Measurements from ENCODE around the gene ALDH1A2. TPM values are rescaled to one million over a fixed set of nuclear protein-coding genes. Genes with fewer than 3 reads are reported as not detected.
"Not testable (repeated sequence)": the region's sequence is repeated elsewhere in the genome, so short reads cannot be mapped to it uniquely, and the experiment has no call there.

The ALDH1A2 gene
- total RNA-seq, 1 donor from 2014 or later = 14.0 TPM

DNA sequence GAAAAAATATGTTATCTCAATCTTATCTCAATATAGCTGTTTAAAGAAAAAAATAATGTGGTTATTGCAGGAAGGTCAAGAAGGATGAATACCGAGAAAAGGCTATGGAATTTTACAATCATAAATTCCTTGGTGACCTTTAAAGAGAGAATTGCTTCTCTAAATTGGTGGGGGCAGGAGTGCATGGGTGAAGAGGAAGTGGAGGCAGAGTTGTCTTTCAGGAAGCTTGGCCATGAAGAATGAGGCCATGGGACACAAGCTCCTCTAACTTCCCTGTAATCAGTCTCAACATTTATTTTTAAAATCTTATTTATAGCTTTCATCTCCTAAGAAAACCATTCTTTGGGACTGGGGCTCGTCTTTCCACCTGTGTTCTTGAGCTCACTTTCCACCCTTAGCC lies 22.4 kb upstream of the ALDH1A2 start:
- H3K4me3 ChIP-seq = no peak overlapping the region
- TF ChIP-seq, protein P1, sequence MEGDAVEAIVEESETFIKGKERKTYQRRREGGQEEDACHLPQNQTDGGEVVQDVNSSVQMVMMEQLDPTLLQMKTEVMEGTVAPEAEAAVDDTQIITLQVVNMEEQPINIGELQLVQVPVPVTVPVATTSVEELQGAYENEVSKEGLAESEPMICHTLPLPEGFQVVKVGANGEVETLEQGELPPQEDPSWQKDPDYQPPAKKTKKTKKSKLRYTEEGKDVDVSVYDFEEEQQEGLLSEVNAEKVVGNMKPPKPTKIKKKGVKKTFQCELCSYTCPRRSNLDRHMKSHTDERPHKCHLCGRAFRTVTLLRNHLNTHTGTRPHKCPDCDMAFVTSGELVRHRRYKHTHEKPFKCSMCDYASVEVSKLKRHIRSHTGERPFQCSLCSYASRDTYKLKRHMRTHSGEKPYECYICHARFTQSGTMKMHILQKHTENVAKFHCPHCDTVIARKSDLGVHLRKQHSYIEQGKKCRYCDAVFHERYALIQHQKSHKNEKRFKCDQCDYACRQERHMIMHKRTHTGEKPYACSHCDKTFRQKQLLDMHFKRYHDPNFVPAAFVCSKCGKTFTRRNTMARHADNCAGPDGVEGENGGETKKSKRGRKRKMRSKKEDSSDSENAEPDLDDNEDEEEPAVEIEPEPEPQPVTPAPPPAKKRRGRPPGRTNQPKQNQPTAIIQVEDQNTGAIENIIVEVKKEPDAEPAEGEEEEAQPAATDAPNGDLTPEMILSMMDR (IDR thresholded peaks at IDR 0.05; ENCODE audit: borderline replicate concordance) = no peak
- peaks cover 4% of the 10 kb centered on the region for H3K27me3 ChIP-seq (ENCODE audit: low read depth)
- H3K27ac ChIP-seq (replicated peaks) = no peak overlapping the region
- no peaks in the 10 kb centered on the region for H3K36me3 ChIP-seq
- H3K9me3 ChIP-seq (replicated peaks) = no peaks in the 10 kb centered on the region
- no peaks in the 10 kb centered on the region for H3K4me1 ChIP-seq
- DNase-seq = no peak
- intact Hi-C loops (cut with micrococcal nuclease) = loop anchor here (5.0 kb wide), 1 partner anchor 201 kb away; no protein-coding TSS in a partner anchor

DNA sequence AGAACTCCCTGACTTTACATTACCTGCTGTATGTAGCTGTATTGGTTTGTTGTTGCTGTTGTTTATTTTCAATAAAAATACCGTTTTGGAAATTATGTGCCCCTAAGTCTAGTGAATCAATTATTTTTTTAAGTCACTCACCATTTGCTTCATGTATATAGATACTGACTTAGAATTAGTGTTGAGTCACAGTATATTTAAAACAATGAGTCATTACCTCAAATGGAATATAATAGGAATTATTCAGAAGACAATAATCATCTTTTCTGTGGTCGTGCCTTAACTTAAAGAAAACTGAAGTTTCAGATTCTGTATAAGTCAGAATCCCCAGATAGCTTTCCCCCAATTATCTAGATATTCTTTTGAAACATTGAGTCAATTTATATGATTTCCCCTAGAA lies 21.0 kb upstream of the ALDH1A2 start:
- Histone ChIP-seq H3K4me3 (no peak overlapping the region), H3K4me1 (no peaks in the 10 kb centered on the region), H3K9me3 (replicated peaks) (no peaks in the 10 kb centered on the region), H3K27me3 (ENCODE audit: low read depth) (peaks cover 4% of the 10 kb centered on the region), H3K36me3 (no peaks in the 10 kb centered on the region), H3K27ac (replicated peaks) (no peak overlapping the region)
- TF ChIP-seq, protein P1 (IDR thresholded peaks at IDR 0.05; ENCODE audit: borderline replicate concordance) = no peak
- intact Hi-C loops (cut with micrococcal nuclease) = loop anchor here (5.0 kb wide), 1 partner anchor 199 kb away; no protein-coding TSS in a partner anchor
- DNase-seq = no peak

DNA sequence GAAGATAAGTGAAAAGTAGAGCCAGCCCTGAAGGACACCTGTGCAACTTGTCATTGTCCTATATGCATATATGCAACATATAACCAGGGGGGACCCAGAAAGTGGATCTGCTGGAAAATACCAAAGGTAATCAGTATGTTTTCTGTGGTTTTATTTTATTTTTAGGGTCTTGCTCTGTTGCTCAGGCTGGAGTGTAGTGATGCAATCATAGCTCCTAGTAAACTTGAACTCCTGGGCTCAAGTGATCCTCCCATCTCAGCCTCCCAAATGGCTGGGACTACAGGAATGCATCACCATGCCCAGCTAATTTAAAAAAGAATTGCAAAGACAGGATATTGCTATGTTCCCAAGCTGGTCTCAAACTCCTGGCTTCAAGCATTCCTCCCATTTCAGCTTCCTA lies 18.0 kb upstream of the ALDH1A2 start:
- H3K4me1 ChIP-seq = no peaks in the 10 kb centered on the region
- TF ChIP-seq, protein P1 (IDR thresholded peaks at IDR 0.05; ENCODE audit: borderline replicate concordance) = no peak
- no peak overlapping the region for H3K27ac ChIP-seq (replicated peaks)
- peaks cover 4% of the 10 kb centered on the region for H3K27me3 ChIP-seq (ENCODE audit: low read depth)
- intact Hi-C loops (cut with micrococcal nuclease) = no loop called here
- DNase-seq = no peak
- H3K9me3 ChIP-seq (replicated peaks) = no peaks in the 10 kb centered on the region
- H3K4me3 ChIP-seq = no peak overlapping the region
- no peaks in the 10 kb centered on the region for H3K36me3 ChIP-seq

DNA sequence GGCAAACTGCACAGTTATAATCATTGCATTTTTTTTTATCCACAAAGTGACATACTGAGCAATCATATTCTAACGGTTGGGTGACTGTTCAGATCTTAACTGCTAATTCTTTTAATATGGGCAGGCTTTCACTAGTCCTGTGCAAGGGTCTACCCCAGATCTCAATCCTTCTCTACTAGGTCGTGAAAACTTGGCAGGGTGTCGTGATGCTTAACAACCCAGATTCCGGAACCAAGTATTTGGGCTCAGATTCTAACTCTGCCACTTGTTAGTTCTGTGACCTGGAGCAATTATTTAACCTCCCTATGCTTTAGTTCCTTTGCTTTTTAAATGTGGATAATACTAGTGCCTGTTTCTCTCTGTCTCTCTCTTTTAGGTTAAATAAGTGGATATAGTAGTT lies 16.4 kb upstream of the ALDH1A2 start:
- no peak for DNase-seq
- Histone ChIP-seq H3K9me3 (replicated peaks) (no peaks in the 10 kb centered on the region), H3K27ac (replicated peaks) (no peak overlapping the region), H3K4me3 (no peak overlapping the region), H3K4me1 (no peaks in the 10 kb centered on the region), H3K27me3 (ENCODE audit: low read depth) (peaks cover 4% of the 10 kb centered on the region), H3K36me3 (no peaks in the 10 kb centered on the region)
- intact Hi-C loops (cut with micrococcal nuclease) = no loop called here
- TF ChIP-seq, protein P1 (IDR thresholded peaks at IDR 0.05; ENCODE audit: borderline replicate concordance) = no peak

DNA sequence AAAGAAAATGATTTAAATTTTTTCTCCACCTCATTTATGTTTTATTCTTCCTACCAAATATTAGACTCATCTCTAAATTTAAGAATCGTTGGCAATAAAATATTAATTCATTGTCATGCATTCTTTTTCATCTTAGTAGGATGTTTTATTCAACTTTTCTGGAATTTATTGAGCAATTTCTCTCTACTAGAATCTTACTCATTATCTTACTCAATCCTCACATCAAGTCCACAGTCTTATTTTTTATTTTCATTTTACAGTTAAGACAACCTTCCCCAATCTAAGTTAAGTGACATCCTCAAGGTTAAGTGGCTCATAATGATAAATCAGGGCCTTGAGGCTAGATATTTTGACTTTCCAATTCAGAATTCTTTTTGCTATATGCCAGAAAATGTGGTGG lies 15.9 kb upstream of the ALDH1A2 start:
- intact Hi-C loops (cut with micrococcal nuclease) = no loop called here
- Histone ChIP-seq H3K9me3 (replicated peaks) (no peaks in the 10 kb centered on the region), H3K27ac (replicated peaks) (no peak overlapping the region), H3K4me3 (no peak overlapping the region), H3K4me1 (no peaks in the 10 kb centered on the region), H3K27me3 (ENCODE audit: low read depth) (peaks cover 4% of the 10 kb centered on the region), H3K36me3 (no peaks in the 10 kb centered on the region)
- no peak for DNase-seq
- TF ChIP-seq, protein P1 (IDR thresholded peaks at IDR 0.05; ENCODE audit: borderline replicate concordance) = no peak

DNA sequence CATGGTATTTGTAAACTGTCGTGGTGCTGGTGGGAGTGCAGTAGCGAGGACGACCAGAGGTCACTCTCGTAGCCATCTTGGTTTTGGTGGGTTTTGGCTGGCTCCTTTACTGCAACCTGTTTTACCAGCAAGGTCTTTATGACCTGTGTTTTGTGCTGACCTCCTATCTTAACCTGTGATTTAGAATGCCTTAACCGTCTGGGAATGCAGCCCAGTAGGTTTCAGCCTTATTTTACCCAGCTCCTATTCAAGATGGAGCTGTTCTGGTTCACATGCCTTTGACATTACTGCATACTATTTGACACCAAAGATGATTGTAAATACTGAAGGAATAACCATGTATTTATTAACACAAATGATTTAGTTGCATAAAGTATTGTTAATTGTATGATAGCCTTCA lies 15.4 kb upstream of the ALDH1A2 start:
- DNase-seq; H3K27ac ChIP-seq (replicated peaks); H3K4me1 ChIP-seq; H3K36me3 ChIP-seq; H3K4me3 ChIP-seq; H3K9me3 ChIP-seq (replicated peaks); H3K27me3 ChIP-seq (ENCODE audit: low read depth); intact Hi-C loops (cut with micrococcal nuclease): not testable (repeated sequence)

Measured in left ventricle myocardium inferior (tissue), 1 donor.